HUES6 (cell line): ENCODE results near the gene C7orf57.
"Not testable (repeated sequence)": the region's sequence is repeated elsewhere in the genome, so short reads cannot be mapped to it uniquely, and the experiment has no call there.

Source experiments
- H3K27ac ChIP-seq: 2 replicates; pipeline ENCODE4 v1.7.0; 2013; ENCODE audit warnings: low read depth, mild to moderate bottlenecking, low read length, inconsistent platforms
- H3K27me3 ChIP-seq: 2 replicates; pipeline ENCODE4 v1.6.1; 2013; ENCODE audit warnings: low read length; ENCODE audit not compliant: control insufficient read depth, insufficient read depth
- H3K36me3 ChIP-seq: 2 replicates; pipeline ENCODE4 v1.6.1; 2013; ENCODE audit warnings: low read length; ENCODE audit not compliant: control insufficient read depth, insufficient read depth
- H3K4me1 ChIP-seq: 2 replicates; pipeline ENCODE4 v1.6.1; 2013; ENCODE audit warnings: low read length; ENCODE audit not compliant: control insufficient read depth, insufficient read depth
- H3K4me3 ChIP-seq: 2 replicates; pipeline ENCODE4 v1.5.1; 2013; ENCODE audit warnings: low read depth, low read length
- H3K9ac ChIP-seq: one replicate; pipeline ENCODE4 v1.6.1; 2013; ENCODE audit warnings: mild to moderate bottlenecking, low read length
- H3K9me3 ChIP-seq: 2 replicates; pipeline ENCODE4 v1.6.1; 2013; ENCODE audit warnings: low read depth, low read length; ENCODE audit not compliant: control insufficient read depth, insufficient read depth

Gene C7orf57

DNA sequence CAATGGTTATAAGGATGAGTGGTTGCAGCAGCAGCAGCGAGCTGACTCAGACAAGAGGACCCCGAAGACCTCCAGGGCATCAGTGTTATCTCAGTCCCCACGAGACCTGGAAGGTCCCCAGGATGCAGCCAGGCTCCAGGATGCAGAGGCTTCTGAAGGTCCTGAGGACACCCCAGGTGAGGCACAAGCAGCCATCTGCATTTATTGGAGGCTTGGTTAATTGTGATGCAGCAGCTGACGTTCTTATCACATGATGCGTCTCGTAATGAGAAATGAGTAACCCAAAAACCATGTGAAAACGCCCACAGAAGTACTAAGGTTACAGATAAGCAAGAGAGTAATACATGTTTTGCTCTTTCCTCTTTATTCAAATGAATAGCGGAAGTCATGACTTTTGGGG, 17.4 kb downstream of the C7orf57 start:
- H3K9ac ChIP-seq = no peak overlapping the region
- H3K9me3 ChIP-seq = no peaks in the 10 kb centered on the region; the same call in 1 of the 2 replicates
- no peaks in the 10 kb centered on the region for H3K27me3 ChIP-seq
- H3K36me3 ChIP-seq = no peaks in the 10 kb centered on the region
- H3K4me1 ChIP-seq = peaks cover 5% of the 10 kb centered on the region; the same call in 1 of the 2 replicates
- no peak overlapping the region for H3K27ac ChIP-seq
- H3K4me3 ChIP-seq = no peak overlapping the region

GRCh38 chr7:48053736-48054135, 18.4 kb downstream of the C7orf57 start:
- H3K9ac ChIP-seq = no peak overlapping the region
- no peaks in the 10 kb centered on the region for H3K36me3 ChIP-seq
- H3K27ac ChIP-seq = no peak overlapping the region
- no peak overlapping the region for H3K4me3 ChIP-seq
- no peaks in the 10 kb centered on the region; the same call in 1 of the 2 replicates for H3K9me3 ChIP-seq
- H3K4me1 ChIP-seq = peaks cover 5% of the 10 kb centered on the region; the same call in 1 of the 2 replicates
- H3K27me3 ChIP-seq = no peaks in the 10 kb centered on the region

DNA sequence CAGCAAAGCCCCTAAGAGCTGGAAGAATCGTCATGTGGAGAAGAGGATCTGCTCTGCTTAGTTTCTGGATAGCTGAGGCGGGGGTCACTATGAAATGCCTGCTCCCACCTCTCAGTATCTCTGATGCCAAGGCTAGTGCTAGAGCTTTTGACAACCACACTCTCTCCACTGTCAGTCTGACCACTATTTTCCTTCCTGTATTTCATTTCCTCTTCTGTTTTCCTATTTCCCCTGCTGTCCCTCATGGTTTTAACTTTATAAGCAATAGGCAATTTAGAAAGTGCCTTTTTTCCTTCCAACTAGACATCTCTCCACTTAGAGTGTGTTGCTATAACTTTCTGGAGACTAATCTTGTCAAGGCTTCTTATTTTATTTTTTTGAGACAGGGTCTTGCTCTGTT, 23.6 kb downstream of the C7orf57 start:
- Histone ChIP-seq H3K27me3 (no peaks in the 10 kb centered on the region), H3K4me1 (no peaks in the 10 kb centered on the region), H3K9me3 (no peaks in the 10 kb centered on the region; the same call in 1 of the 2 replicates), H3K9ac (no peak overlapping the region), H3K36me3 (no peaks in the 10 kb centered on the region), H3K4me3 (no peak overlapping the region), H3K27ac (no peak overlapping the region)

DNA sequence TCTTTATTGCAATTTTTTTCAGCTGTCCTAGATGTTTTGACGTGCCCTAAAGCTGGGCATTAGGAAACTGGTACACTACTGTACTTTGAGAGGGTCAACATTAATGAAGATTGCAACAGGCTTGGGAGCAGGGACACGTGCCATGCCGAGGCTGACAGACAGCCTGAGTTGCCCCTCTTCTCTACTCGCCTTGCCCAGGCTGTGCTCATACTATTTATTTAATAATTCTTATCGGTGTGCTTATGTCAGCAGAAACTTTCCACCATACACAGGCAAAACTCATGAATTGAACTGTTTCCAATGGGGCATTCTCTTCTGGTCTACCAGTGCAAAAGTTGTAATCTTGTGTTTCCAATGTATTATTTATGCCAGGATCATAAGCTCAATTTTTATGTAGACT, 24.4 kb downstream of the C7orf57 start:
- Histone ChIP-seq H3K9ac (no peak overlapping the region), H3K36me3 (no peaks in the 10 kb centered on the region), H3K4me1 (no peaks in the 10 kb centered on the region), H3K4me3 (no peak overlapping the region), H3K27ac (no peak overlapping the region), H3K27me3 (no peaks in the 10 kb centered on the region), H3K9me3 (no peaks in the 10 kb centered on the region; the same call in 1 of the 2 replicates)

DNA sequence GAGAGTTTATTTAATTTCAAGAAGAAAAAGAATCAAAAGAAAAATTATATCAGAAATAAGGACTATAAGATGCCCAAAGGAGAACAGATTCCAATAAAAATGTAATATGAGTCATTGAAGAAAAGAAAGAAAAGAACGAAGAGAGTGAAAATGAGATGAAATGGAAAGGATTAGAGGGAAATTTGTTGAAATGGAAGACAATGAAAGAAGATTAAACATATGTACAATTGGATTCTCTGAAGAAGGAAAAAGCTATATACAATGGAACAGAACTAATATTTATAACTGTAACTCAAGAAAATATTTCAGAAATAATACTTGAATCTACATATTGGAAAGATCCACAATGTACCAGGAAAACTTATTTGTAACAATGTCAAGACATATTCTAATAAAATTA, 28.6 kb downstream of the C7orf57 start:
- Histone ChIP-seq H3K27me3 (no peaks in the 10 kb centered on the region), H3K4me3 (no peak overlapping the region), H3K9ac (no peak overlapping the region), H3K9me3 (no peaks in the 10 kb centered on the region), H3K4me1 (no peaks in the 10 kb centered on the region), H3K36me3 (no peaks in the 10 kb centered on the region), H3K27ac (no peak overlapping the region)

DNA sequence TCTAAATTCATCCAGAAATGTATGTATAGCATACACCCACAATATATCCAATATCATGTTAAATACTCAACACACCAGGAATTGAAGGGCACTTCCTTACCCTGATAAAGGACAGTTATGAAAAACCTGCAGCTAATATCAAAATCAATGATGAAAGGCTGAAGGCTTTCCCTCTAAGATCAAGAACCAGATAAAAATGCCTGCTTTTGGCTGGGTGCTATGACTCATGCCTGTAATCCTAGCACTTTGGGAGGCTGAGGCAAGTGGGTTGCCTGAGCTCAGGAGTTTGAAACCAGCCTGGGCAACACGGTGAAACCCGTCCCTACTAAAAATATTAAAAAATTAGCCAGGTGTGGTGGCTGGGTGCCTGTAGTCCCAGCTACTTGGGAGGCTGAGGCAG, 32.1 kb downstream of the C7orf57 start:
- H3K27ac ChIP-seq = no peak overlapping the region
- no peaks in the 10 kb centered on the region for H3K27me3 ChIP-seq
- no peaks in the 10 kb centered on the region for H3K36me3 ChIP-seq
- H3K9ac ChIP-seq = no peak overlapping the region
- peaks cover 8% of the 10 kb centered on the region for H3K9me3 ChIP-seq
- H3K4me3 ChIP-seq = no peak overlapping the region
- H3K4me1 ChIP-seq = no peaks in the 10 kb centered on the region

DNA sequence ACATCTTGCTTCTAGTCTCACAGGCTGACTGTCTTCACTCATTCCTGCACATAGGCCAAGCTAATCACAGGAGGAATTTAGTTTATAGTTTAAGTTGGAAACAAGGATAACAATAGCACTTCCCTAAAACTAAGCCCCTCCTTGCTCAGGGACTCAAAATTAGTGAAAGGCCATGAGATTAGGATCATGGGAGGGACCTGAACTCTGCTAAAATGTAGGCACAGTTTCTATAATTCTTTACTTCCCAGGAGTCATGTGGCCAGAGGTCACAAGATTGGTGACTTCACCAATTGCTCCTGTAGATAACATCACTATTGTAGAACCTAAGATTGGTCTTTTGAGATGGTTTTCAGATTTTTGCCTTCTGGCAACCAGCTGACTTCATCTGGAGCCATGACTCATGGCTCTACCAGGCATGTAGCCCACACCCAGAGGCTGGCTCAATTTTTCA, 38.9 kb downstream of the C7orf57 start:
- Histone ChIP-seq H3K27ac (no peak overlapping the region), H3K36me3 (no peaks in the 10 kb centered on the region), H3K27me3 (no peaks in the 10 kb centered on the region), H3K9me3 (peaks cover 8% of the 10 kb centered on the region), H3K4me3 (no peak overlapping the region), H3K9ac (no peak overlapping the region), H3K4me1 (no peaks in the 10 kb centered on the region; the same call in 1 of the 2 replicates)

GRCh38 chr7:48077423-48077822, 42.1 kb downstream of the C7orf57 start:
- Histone ChIP-seq H3K4me3 (no peak overlapping the region), H3K27ac (no peak overlapping the region), H3K9me3 (0 out of 2 replicates have a peak, but pooled peaks cover 3% of the 10 kb centered on the region), H3K4me1 (no peaks in the 10 kb centered on the region; the same call in 1 of the 2 replicates), H3K27me3 (no peaks in the 10 kb centered on the region), H3K36me3 (no peaks in the 10 kb centered on the region), H3K9ac (no peak overlapping the region)

- H3K9ac ChIP-seq = no peak overlapping the region
- H3K27me3 ChIP-seq = no peaks in the 10 kb centered on the region
- H3K27ac ChIP-seq = no peak overlapping the region
- H3K4me3 ChIP-seq = no peak overlapping the region
- H3K36me3 ChIP-seq = no peaks in the 10 kb centered on the region
- 0 out of 2 replicates have a peak, but pooled peaks cover 3% of the 10 kb centered on the region for H3K9me3 ChIP-seq
- peaks cover 2% of the 10 kb centered on the region; the same call in 1 of the 2 replicates for H3K4me1 ChIP-seq
Measured at GRCh38 chr7:48078470-48078869, 43.1 kb downstream of the C7orf57 start.

DNA sequence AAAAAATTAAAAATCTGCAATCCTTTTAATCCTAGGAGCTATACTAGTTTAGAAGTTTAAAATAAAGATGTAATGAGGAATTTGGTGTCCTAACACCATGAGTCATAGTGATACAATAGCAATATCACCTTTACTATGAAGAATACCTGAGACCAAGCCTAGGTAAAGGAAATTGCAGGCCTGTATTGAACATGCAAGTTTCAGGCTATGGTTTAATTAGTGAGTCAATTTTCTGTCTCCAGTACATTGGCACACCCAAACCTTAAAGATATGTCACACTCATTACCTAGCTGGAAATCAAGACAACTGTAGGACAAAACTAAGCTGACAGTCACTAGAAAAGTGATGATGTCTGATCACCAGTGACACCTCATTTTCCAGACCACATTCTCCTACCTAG, 47.0 kb downstream of the C7orf57 start:
- H3K27me3 ChIP-seq, H3K4me3 ChIP-seq, H3K36me3 ChIP-seq, H3K9me3 ChIP-seq, H3K9ac ChIP-seq, H3K27ac ChIP-seq: not testable (repeated sequence)
- peaks cover 33% of the 10 kb centered on the region for H3K4me1 ChIP-seq

DNA sequence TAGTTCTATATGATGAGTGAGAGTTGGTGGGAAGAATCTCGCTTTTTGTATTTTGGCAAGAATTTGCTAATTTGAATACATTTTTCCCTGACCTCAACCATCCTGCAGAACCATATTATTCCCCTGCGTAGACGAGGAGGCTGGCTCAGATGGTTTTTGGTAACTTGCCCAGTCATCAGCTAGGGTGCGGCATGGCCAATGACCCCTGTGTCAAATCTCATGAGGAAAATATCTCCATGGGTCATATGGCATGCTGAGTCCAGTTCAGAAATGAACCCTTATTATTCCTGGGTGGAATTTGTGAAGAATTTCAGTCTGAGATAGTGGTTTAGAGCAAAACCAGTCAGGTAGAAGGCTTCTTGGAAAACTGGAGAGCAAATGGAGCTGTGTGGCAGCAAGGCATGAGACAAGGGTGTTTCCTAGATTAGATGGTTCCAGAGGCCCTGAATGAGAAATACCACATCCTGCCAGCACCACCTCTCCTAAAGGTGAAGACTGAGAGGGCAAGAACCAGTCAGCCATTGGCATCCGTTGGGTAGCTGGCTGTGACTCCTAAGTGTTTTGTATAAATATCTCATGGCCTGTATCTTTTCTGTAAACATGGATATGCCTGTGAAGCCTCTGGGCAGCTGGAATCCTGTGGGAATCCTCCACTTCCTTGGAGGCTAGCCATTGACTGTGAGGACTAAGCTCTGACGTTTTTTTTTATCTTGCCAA, 47.9 kb downstream of the C7orf57 start:
- H3K4me1 ChIP-seq = peaks cover 35% of the 10 kb centered on the region
- H3K9ac ChIP-seq = no peak overlapping the region
- no peaks in the 10 kb centered on the region for H3K27me3 ChIP-seq
- no peaks in the 10 kb centered on the region for H3K36me3 ChIP-seq
- H3K27ac ChIP-seq = no peak overlapping the region
- H3K4me3 ChIP-seq = no peak overlapping the region
- 0 out of 2 replicates have a peak, but pooled peaks cover 3% of the 10 kb centered on the region for H3K9me3 ChIP-seq
